Sigmoid colon (tissue), 7 donors: ENCODE data around the gene DSCAM. TPM values are rescaled to one million over a fixed set of nuclear protein-coding genes. Genes with fewer than 3 reads are reported as not detected.

Experiments used
- DNase-seq: peaks from one replicate; pipeline ENCODE4 v3.0.0-alpha.2; 2019
- H3K27ac ChIP-seq, 4 donors: fragments of 200-600 bp; sonication (generic); one replicate each; pipeline ENCODE4 v1.5.1; 2016 to 2019; ENCODE audit warnings: mild to moderate bottlenecking in 1 of 4
- H3K27me3 ChIP-seq, 3 donors: fragments of 200-600 bp; sonication (generic); one replicate each; pipeline ENCODE4 v1.5.1; 2019; ENCODE audit warnings: mild to moderate bottlenecking in 1 of 3
- H3K36me3 ChIP-seq, 4 donors: fragments of 200-600 bp; sonication (generic); one replicate each; pipeline ENCODE4 v1.5.1; 2016 to 2019
- H3K4me1 ChIP-seq, 4 donors: fragments of 200-600 bp; sonication (generic); one replicate each; pipeline ENCODE4 v1.5.1; 2017 to 2019
- H3K4me3 ChIP-seq, 4 donors: fragments of 200-600 bp; sonication (generic); one replicate each; pipeline ENCODE4 v1.5.1; 2017 to 2019; ENCODE audit warnings: mild to moderate bottlenecking in 2 of 4, moderate library complexity in 1 of 4
- H3K9me3 ChIP-seq, 4 donors: fragments of 200-600 bp in 3 of 4; sonication (generic) in 3 of 4; one replicate each; pipeline versions ENCODE4 v1.5.1 to v1.6.1; 2013 to 2019
- EP300 ChIP-seq, 4 donors: sonication (generic); formaldehyde crosslinking; IDR thresholded peaks; one replicate each; pipeline ENCODE4 v1.6.1; 2017; ENCODE audit warnings: antibody characterized with exemption in 4 of 4
- POLR2A ChIP-seq, 2 donors: fragments of 450-650 bp; IDR thresholded peaks; one replicate each; pipeline ENCODE4 v1.6.1; 2016; ENCODE audit warnings: antibody characterized with exemption in 2 of 2, mild to moderate bottlenecking in 2 of 2, moderate library complexity in 2 of 2
- POLR2AphosphoS5 ChIP-seq, 4 donors: sonication (generic); formaldehyde crosslinking; IDR thresholded peaks; one replicate each; pipeline ENCODE4 v1.6.1; 2017; ENCODE audit warnings: antibody characterized with exemption in 4 of 4
- WGBS, 2 donors: extraction: QIAGEN DNeasy Blood & Tissue Kit; methylation state at CpG; one replicate each; pipeline ENCODE4 v1.1.7; 2013; 5-methylcytosine and 5-hydroxymethylcytosine counted together
- intact Hi-C: fragments of 100-400 bp; cut with DNase I; formaldehyde crosslinking; loops from one replicate; pipeline ENCODE4 v1.15.1; 2023
- polyA plus RNA-seq, 3 donors: library from polyadenylated mRNA; stranded (reverse); fragments of 200-250 nt; gene quantifications; one replicate each; pipeline ENCODE4 v1.2.3, GENCODE V29; 2013
- total RNA-seq, 4 donors: library from RNA; depleted of rRNA; stranded (reverse); fragments of >200 nt; gene quantifications; one replicate each; pipeline ENCODE4 v1.1.0, GENCODE V29; 2016
- TF ChIP-seq, protein P1 (sequence below), 4 experiments: fragments of 450-650 bp in 3 of 4; fragments of 200-600 bp in 1 of 4; IDR thresholded peaks; one replicate each; pipeline ENCODE4 v1.5.1; 2016 to 2019; ENCODE audit warnings: antibody characterized with exemption in 4 of 4, mild to moderate bottlenecking in 3 of 4, moderate library complexity in 2 of 4
- donor health status: healthy with polysubstance abuse.
- donor health status: Bipolar disorder and iron deficiency.
- donor health status: healthy.

The DSCAM gene
- total and polyA plus RNA-seq, 7 donors, result 0.17 to 0.55 (median 0.33) TPM; not detected in 2

DNA sequence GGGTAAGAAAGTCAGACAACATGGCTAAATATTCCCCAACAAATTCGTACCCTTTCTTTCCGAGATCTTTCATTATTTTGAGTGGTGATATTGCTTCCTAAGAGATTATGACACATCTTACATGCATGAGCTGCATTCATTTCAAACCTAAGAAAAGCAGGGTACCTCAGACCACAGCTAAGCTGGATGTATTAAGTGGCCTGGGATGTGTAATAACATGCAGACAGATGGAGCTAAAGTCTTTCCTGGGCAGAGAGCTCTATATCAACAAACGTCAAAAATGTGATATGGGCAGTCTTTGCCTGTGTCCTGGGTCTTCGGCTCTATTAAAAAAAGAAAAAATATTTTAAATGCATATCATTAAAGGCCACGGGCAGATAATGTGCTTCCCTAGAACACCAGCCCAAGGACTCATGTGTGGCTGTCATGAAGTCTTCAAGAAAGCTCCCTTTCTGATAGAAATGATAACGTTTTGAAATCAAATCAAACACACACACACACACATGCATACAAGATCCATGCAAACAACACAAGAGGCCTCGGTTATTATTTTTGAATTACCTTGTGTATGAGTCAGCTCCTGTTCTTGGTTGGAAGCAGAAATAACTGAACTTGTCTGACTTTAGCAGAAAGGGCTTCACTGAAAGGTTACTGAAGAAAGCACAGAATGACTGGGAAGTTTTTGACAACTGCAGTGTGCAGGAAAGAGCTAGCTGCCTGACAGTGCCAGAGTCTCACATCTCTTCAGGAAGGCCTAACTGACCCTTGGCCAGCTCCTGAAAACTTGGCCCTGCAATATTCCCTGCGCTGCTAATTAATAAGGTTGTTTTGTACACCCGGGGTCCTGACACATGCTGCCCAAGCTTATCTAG, 231.2 kb downstream of the DSCAM start:
- 58 to 60% methylated on average over 9 of the region's 9 CpGs for WGBS, 2 donors
- no peaks in the 10 kb centered on the region for H3K27me3 ChIP-seq
- TF ChIP-seq POLR2A (IDR thresholded peaks at IDR 0.05) (no peak), POLR2AphosphoS5 (IDR thresholded peaks at IDR 0.05) (no peak), EP300 (IDR thresholded peaks at IDR 0.05) (no peak)
- TF ChIP-seq, protein P1, sequence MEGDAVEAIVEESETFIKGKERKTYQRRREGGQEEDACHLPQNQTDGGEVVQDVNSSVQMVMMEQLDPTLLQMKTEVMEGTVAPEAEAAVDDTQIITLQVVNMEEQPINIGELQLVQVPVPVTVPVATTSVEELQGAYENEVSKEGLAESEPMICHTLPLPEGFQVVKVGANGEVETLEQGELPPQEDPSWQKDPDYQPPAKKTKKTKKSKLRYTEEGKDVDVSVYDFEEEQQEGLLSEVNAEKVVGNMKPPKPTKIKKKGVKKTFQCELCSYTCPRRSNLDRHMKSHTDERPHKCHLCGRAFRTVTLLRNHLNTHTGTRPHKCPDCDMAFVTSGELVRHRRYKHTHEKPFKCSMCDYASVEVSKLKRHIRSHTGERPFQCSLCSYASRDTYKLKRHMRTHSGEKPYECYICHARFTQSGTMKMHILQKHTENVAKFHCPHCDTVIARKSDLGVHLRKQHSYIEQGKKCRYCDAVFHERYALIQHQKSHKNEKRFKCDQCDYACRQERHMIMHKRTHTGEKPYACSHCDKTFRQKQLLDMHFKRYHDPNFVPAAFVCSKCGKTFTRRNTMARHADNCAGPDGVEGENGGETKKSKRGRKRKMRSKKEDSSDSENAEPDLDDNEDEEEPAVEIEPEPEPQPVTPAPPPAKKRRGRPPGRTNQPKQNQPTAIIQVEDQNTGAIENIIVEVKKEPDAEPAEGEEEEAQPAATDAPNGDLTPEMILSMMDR (IDR thresholded peaks at IDR 0.05), result no peak

GRCh38 chr21:40613546-40614030, 233.4 kb downstream of the DSCAM start:
- H3K27me3 ChIP-seq, result no peaks in the 10 kb centered on the region
- no peaks in the 10 kb centered on the region for H3K36me3 ChIP-seq
- H3K27ac ChIP-seq, result no peak overlapping the region
- TF ChIP-seq EP300 (IDR thresholded peaks at IDR 0.05) (no peak), POLR2AphosphoS5 (IDR thresholded peaks at IDR 0.05) (no peak), POLR2A (IDR thresholded peaks at IDR 0.05) (no peak)
- TF ChIP-seq, protein P1 (IDR thresholded peaks at IDR 0.05), result no peak
- no peak overlapping the region for H3K4me3 ChIP-seq
- no peaks in the 10 kb centered on the region for H3K4me1 ChIP-seq
- no peaks in the 10 kb centered on the region for H3K9me3 ChIP-seq
- 80 to 88% methylated on average over 4 of the region's 4 CpGs for WGBS, 2 donors
- DNase-seq, result no peak
- intact Hi-C loops, result no loop called here

More for the DNA sequence above, 231.2 kb downstream of the DSCAM start:
- intact Hi-C loops, result no loop called here
- no peaks in the 10 kb centered on the region for H3K36me3 ChIP-seq
- H3K4me1 ChIP-seq, result peaks cover 0 to 4% (median 0%) of the 10 kb centered on the region in 4 donors
- DNase-seq, result no peak
- no peak overlapping the region for H3K27ac ChIP-seq
- H3K9me3 ChIP-seq, result no peaks in the 10 kb centered on the region
- no peak overlapping the region for H3K4me3 ChIP-seq

DNA sequence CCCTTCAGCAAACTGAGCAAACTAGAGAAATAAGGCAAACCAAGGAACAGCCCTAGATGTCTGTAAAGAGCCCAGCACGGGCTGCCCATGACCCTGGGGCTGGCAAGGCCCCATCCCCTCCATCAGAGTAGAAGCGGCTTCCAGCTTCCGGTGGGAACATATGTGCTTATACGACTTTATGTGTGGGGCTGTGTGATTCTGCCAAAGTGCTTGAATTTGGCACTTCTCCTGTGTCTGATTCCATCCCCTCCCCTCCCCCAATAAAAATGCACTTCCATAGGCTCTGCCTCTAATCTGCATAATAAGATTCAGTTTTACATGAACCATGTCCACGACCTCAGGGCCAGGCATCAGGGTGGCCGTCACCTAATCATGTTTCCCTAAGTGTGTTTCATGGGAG, 236.6 kb downstream of the DSCAM start:
- Histone ChIP-seq H3K27me3 (no peaks in the 10 kb centered on the region), H3K9me3 (no peaks in the 10 kb centered on the region), H3K36me3 (no peaks in the 10 kb centered on the region), H3K4me1 (no peaks in the 10 kb centered on the region), H3K4me3 (no peak overlapping the region), H3K27ac (no peak overlapping the region)
- WGBS, 2 donors, result 78 to 81% methylated on average over 6 of the region's 6 CpGs
- DNase-seq, result no peak
- intact Hi-C loops, result no loop called here
- TF ChIP-seq EP300 (IDR thresholded peaks at IDR 0.05) (no peak), POLR2AphosphoS5 (IDR thresholded peaks at IDR 0.05) (no peak), POLR2A (IDR thresholded peaks at IDR 0.05) (no peak)
- TF ChIP-seq, protein P1 (IDR thresholded peaks at IDR 0.05), result no peak

GRCh38 chr21:40606341-40606740, 240.6 kb downstream of the DSCAM start:
- H3K36me3 ChIP-seq, result no peaks in the 10 kb centered on the region
- intact Hi-C loops, result no loop called here
- TF ChIP-seq, protein P1 (IDR thresholded peaks at IDR 0.05), result no peak
- no peak for TF ChIP-seq EP300 (IDR thresholded peaks at IDR 0.05)
- H3K4me1 ChIP-seq, result no peaks in the 10 kb centered on the region
- no peak for DNase-seq
- WGBS, 2 donors, result 58 to 74% methylated on average over 2 of the region's 2 CpGs
- H3K4me3 ChIP-seq, result no peak overlapping the region
- no peaks in the 10 kb centered on the region for H3K27me3 ChIP-seq
- H3K9me3 ChIP-seq, result peaks cover 0 to 3% (median 0%) of the 10 kb centered on the region in 4 donors
- no peak overlapping the region for H3K27ac ChIP-seq
